KMS-11 (cell line): ENCODE measurements around the gene S1PR1.

Experiments used
- H2AFZ ChIP-seq: fragments of 200-600 bp; sonication (generic); 2 replicates; pipeline ENCODE4 v1.6.1; 2016; ENCODE audit warnings: antibody characterized with exemption, mixed run types, low read depth
- H3K27ac ChIP-seq: fragments of 200-600 bp; sonication (generic); 2 replicates; pipeline ENCODE4 v1.6.1; 2016; ENCODE audit warnings: mild to moderate bottlenecking, mixed run types
- H3K27me3 ChIP-seq: fragments of 200-600 bp; sonication (generic); 2 replicates; pipeline ENCODE4 v1.6.1; 2017; ENCODE audit warnings: mild to moderate bottlenecking, low read depth, mixed run types, moderate library complexity; ENCODE audit not compliant: insufficient read depth
- H3K36me3 ChIP-seq: fragments of 200-600 bp; sonication (generic); 2 replicates; pipeline ENCODE4 v1.6.1; 2017; ENCODE audit warnings: mild to moderate bottlenecking, mixed run types; ENCODE audit not compliant: insufficient read depth
- H3K4me1 ChIP-seq: fragments of 200-600 bp; sonication (generic); 2 replicates; pipeline ENCODE4 v1.6.1; 2016; ENCODE audit warnings: mild to moderate bottlenecking, low read depth, mixed run types; ENCODE audit not compliant: poor library complexity, severe bottlenecking
- H3K4me2 ChIP-seq: fragments of 200-600 bp; sonication (generic); 2 replicates; pipeline ENCODE4 v1.7.0; 2016; ENCODE audit warnings: mild to moderate bottlenecking, mixed run types
- H3K4me3 ChIP-seq: fragments of 200-600 bp; sonication (generic); IDR thresholded peaks from 2 replicates; pipeline ENCODE4 v1.6.1; 2017; ENCODE audit warnings: low read depth, low read length, mixed read lengths; ENCODE audit not compliant: insufficient read depth
- H3K79me2 ChIP-seq: fragments of 200-600 bp; sonication (generic); 2 replicates; pipeline ENCODE4 v1.6.1; 2016; ENCODE audit warnings: low read depth, mixed run types; ENCODE audit not compliant: insufficient read depth
- H3K9ac ChIP-seq: fragments of 200-600 bp; sonication (generic); 2 replicates; pipeline ENCODE4 v1.6.1; 2016; ENCODE audit warnings: mild to moderate bottlenecking, mixed run types
- H4K20me1 ChIP-seq: fragments of 200-600 bp; sonication (generic); 2 replicates; pipeline ENCODE4 v1.6.1; 2016; ENCODE audit warnings: mild to moderate bottlenecking, mixed run types; ENCODE audit not compliant: insufficient read depth
- TF ChIP-seq, protein P1 (sequence below): fragments of 200-600 bp; sonication (generic); conservative IDR thresholded peaks from 2 replicates; pipeline ENCODE4 v1.6.1; 2017; ENCODE audit warnings: low read depth, mild to moderate bottlenecking, antibody characterized with exemption, low read length, moderate library complexity, mixed read lengths

The S1PR1 gene

DNA sequence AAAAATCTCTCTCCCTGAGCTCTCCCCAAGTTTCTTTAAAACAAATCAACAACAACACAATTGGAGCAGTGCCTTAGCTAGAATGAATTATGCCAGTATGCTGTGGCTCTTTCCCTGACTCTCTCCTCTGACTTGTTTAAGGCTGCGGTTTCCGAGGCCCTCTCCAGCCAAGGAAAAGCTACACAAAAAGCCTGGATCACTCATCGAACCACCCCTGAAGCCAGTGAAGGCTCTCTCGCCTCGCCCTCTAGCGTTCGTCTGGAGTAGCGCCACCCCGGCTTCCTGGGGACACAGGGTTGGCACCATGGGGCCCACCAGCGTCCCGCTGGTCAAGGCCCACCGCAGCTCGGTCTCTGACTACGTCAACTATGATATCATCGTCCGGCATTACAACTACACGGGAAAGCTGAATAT, 1.9 kb downstream of the S1PR1 start:
- Histone ChIP-seq H3K79me2 (no peaks in the 10 kb centered on the region), H3K27ac (no peak overlapping the region), H2AFZ (no peak overlapping the region), H3K4me3 (no peak overlapping the region), H3K9ac (no peak overlapping the region), H3K36me3 (no peaks in the 10 kb centered on the region), H3K4me2 (peak overlapping the region; percentile 23; the same call in 1 of the 2 replicates), H4K20me1 (no peaks in the 10 kb centered on the region), H3K4me1 (peaks cover 29% of the 10 kb centered on the region), H3K27me3 (peaks cover 10% of the 10 kb centered on the region)
- TF ChIP-seq, protein P1, sequence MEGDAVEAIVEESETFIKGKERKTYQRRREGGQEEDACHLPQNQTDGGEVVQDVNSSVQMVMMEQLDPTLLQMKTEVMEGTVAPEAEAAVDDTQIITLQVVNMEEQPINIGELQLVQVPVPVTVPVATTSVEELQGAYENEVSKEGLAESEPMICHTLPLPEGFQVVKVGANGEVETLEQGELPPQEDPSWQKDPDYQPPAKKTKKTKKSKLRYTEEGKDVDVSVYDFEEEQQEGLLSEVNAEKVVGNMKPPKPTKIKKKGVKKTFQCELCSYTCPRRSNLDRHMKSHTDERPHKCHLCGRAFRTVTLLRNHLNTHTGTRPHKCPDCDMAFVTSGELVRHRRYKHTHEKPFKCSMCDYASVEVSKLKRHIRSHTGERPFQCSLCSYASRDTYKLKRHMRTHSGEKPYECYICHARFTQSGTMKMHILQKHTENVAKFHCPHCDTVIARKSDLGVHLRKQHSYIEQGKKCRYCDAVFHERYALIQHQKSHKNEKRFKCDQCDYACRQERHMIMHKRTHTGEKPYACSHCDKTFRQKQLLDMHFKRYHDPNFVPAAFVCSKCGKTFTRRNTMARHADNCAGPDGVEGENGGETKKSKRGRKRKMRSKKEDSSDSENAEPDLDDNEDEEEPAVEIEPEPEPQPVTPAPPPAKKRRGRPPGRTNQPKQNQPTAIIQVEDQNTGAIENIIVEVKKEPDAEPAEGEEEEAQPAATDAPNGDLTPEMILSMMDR: peak; percentile 85

DNA sequence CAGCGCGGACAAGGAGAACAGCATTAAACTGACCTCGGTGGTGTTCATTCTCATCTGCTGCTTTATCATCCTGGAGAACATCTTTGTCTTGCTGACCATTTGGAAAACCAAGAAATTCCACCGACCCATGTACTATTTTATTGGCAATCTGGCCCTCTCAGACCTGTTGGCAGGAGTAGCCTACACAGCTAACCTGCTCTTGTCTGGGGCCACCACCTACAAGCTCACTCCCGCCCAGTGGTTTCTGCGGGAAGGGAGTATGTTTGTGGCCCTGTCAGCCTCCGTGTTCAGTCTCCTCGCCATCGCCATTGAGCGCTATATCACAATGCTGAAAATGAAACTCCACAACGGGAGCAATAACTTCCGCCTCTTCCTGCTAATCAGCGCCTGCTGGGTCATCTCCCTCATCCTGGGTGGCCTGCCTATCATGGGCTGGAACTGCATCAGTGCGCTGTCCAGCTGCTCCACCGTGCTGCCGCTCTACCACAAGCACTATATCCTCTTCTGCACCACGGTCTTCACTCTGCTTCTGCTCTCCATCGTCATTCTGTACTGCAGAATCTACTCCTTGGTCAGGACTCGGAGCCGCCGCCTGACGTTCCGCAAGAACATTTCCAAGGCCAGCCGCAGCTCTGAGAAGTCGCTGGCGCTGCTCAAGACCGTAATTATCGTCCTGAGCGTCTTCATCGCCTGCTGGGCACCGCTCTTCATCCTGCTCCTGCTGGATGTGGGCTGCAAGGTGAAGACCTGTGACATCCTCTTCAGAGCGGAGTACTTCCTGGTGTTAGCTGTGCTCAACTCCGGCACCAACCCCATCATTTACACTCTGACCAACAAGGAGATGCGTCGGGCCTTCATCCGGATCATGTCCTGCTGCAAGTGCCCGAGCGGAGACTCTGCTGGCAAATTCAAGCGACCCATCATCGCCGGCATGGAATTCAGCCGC, 2.5 kb downstream of the S1PR1 start:
- Histone ChIP-seq H3K27ac (no peak overlapping the region), H3K79me2 (no peaks in the 10 kb centered on the region), H4K20me1 (no peaks in the 10 kb centered on the region), H3K36me3 (no peaks in the 10 kb centered on the region), H3K4me2 (peak overlapping the region; percentile 23; the same call in 1 of the 2 replicates), H3K4me1 (peaks cover 29% of the 10 kb centered on the region), H3K4me3 (no peak overlapping the region), H3K27me3 (peaks cover 10% of the 10 kb centered on the region), H2AFZ (no peak overlapping the region), H3K9ac (no peak overlapping the region)
- TF ChIP-seq, protein P1: no peak; the same call in none of the 2 replicates

DNA sequence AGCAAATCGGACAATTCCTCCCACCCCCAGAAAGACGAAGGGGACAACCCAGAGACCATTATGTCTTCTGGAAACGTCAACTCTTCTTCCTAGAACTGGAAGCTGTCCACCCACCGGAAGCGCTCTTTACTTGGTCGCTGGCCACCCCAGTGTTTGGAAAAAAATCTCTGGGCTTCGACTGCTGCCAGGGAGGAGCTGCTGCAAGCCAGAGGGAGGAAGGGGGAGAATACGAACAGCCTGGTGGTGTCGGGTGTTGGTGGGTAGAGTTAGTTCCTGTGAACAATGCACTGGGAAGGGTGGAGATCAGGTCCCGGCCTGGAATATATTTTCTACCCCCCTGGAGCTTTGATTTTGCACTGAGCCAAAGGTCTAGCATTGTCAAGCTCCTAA, 3.2 kb downstream of the S1PR1 start:
- H4K20me1 ChIP-seq: no peaks in the 10 kb centered on the region
- no peak overlapping the region for H2AFZ ChIP-seq
- TF ChIP-seq, protein P1: no peak
- H3K9ac ChIP-seq: no peak overlapping the region
- H3K4me3 ChIP-seq: no peak overlapping the region
- H3K79me2 ChIP-seq: no peaks in the 10 kb centered on the region
- peaks cover 10% of the 10 kb centered on the region for H3K27me3 ChIP-seq
- no peak overlapping the region for H3K27ac ChIP-seq
- H3K36me3 ChIP-seq: no peaks in the 10 kb centered on the region
- H3K4me2 ChIP-seq: no peak overlapping the region
- H3K4me1 ChIP-seq: peaks cover 29% of the 10 kb centered on the region

DNA sequence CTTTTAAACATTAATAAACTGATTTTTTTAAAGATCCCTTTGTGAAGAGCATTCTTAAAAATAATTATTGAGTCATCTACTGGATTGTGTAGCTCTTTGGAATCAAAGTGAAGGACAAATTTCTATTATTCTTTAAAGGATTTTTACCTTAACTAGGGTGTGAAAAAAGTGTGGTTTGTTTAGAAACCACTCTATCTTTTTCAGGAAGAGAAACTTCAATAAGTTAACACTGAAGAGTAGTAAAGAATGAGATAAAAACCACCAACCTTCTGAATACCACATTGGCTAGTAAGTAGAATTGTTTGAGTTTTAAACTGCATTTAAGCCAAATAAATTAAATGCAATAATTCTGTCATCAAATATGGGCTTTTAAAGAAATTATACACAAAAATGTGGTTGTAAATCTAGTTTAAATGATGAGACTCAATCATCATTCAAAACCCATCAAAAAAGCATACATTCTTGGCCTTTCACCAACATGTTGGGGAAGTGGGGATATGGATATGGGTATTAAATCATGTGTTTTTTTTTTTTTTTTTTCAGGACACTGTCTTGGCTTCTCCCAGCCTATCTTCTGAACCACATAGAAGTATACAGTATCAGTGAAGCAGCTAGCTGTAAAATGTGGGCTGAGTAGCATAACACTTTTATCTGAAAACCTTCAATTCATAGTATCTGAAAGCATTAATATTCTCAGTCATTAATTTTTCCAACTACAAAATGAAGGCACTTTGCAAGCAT, 4.8 kb downstream of the S1PR1 start:
- Histone ChIP-seq H3K27me3 (peaks cover 10% of the 10 kb centered on the region), H3K4me3 (no peak overlapping the region), H3K36me3 (no peaks in the 10 kb centered on the region), H3K9ac (no peak overlapping the region), H3K27ac (no peak overlapping the region), H2AFZ (no peak overlapping the region), H3K4me2 (peak overlapping the region; percentile 41), H3K4me1 (peaks cover 29% of the 10 kb centered on the region), H4K20me1 (no peaks in the 10 kb centered on the region), H3K79me2 (no peaks in the 10 kb centered on the region)
- TF ChIP-seq, protein P1: no peak
